K562 (cell line): ENCODE measurements around the gene CEBPB. TPM values are rescaled to one million over a fixed set of nuclear protein-coding genes. Genes with fewer than 3 reads are reported as not detected.

ENCODE experiments used
- CBX1 ChIP-seq: sonication (generic); IDR thresholded peaks from 2 replicates; pipeline ENCODE4 v1.6.1; 2016; ENCODE audit warnings: antibody characterized with exemption, low read depth, mild to moderate bottlenecking
- FOSL1 ChIP-seq: fragments of 200-800 bp; sonication (Bioruptor generic); conservative IDR thresholded peaks from 2 replicates; pipeline ENCODE4 v1.6.1; 2016; ENCODE audit warnings: missing genetic modification characterization, missing compliant biosample characterization
- MBD2 ChIP-seq: sonication (generic); IDR thresholded peaks from 2 replicates; pipeline ENCODE4 v1.6.1; 2016; ENCODE audit warnings: low read depth, borderline replicate concordance
- NFXL1 ChIP-seq: fragments of 450-650 bp; formaldehyde crosslinking; IDR thresholded peaks from 2 replicates; pipeline ENCODE4 v1.4.0; 2021; ENCODE audit warnings: mild to moderate bottlenecking
- PPARD ChIP-seq: fragments of 250-450 bp; sonication (Bioruptor Pico); IDR thresholded peaks from 2 replicates; pipeline ENCODE4 v1.8.0; 2022; ENCODE audit warnings: inconsistent platforms, mild to moderate bottlenecking, moderate library complexity
- PTTG1 ChIP-seq: fragments of 450-650 bp; IDR thresholded peaks from 2 replicates; pipeline ENCODE4 v1.6.1; 2016; ENCODE audit warnings: low read depth, mild to moderate bottlenecking, missing genetic modification characterization, missing compliant biosample characterization
- RFX7 ChIP-seq: fragments of 250-450 bp; sonication (Bioruptor Pico); IDR thresholded peaks from 2 replicates; pipeline ENCODE4 v1.5.1; 2021; ENCODE audit warnings: mild to moderate bottlenecking
- SNIP1 ChIP-seq: fragments of 450-650 bp; IDR thresholded peaks from 2 replicates; pipeline ENCODE4 v1.7.1; 2017; ENCODE audit warnings: low read depth, mild to moderate bottlenecking
- SP1 ChIP-seq: sonication (generic); formaldehyde crosslinking; IDR thresholded peaks from 2 replicates; pipeline ENCODE4 v1.8.1; 2022; ENCODE audit warnings: mild to moderate bottlenecking, missing genetic modification reagents
- polyA plus RNA-seq, 8 experiments: library from polyadenylated mRNA; depleted of rRNA in 4 of 8; stranded (reverse) in 5 of 8; unstranded in 3 of 8; fragments of >200 nt; fragmentation: Nextera tagmentation in 2 of 8; fragmentation: Illumina TruSeq in 1 of 8; extraction: Ambion mirVana in 2 of 8; extraction: Trizol in 1 of 8; gene quantifications; 2 replicates each; pipeline versions ENCODE4 v1.2.1 to v1.2.3, GENCODE V29; 2011 to 2014; ENCODE audit warnings: inconsistent platforms in 1 of 8, missing spikeins in 1 of 8
- total RNA-seq, 7 experiments: library from RNA; depleted of rRNA in 6 of 7; stranded (reverse); fragments of >200 nt in 6 of 7; fragmentation: Illumina TruSeq in 2 of 7; extraction: Trizol in 2 of 7; gene quantifications; 2 replicates each; pipeline versions ENCODE4 v1.2.1 to v1.2.3, GENCODE V29; 2011 to 2021; ENCODE audit warnings: low replicate concordance in 1 of 7
- TF ChIP-seq, protein P1 (sequence below), 2 experiments: IDR thresholded peaks in 1 of 2; conservative IDR thresholded peaks in 1 of 2; 2 replicates each; pipeline ENCODE4 v1.6.1; 2016; ENCODE audit warnings: low read depth in 2 of 2, mild to moderate bottlenecking in 1 of 2, missing compliant biosample characterization in 1 of 2, missing genetic modification characterization in 1 of 2, moderate library complexity in 1 of 2
- TF ChIP-seq, protein P2 (sequence below): sonication (generic); formaldehyde crosslinking; IDR thresholded peaks from 2 replicates; pipeline ENCODE4 v1.5.0; 2020; ENCODE audit warnings: missing genetic modification reagents
- TF ChIP-seq, protein P3 (sequence below): fragments of 450-650 bp; formaldehyde crosslinking; IDR thresholded peaks from 2 replicates; pipeline ENCODE4 v1.4.0; 2020; ENCODE audit warnings: mild to moderate bottlenecking, moderate library complexity
- TF ChIP-seq, protein P4 (sequence below): sonication (generic); formaldehyde crosslinking; IDR thresholded peaks from 2 replicates; pipeline ENCODE4 v1.8.0; 2022; ENCODE audit warnings: missing genetic modification reagents, mild to moderate bottlenecking, borderline replicate concordance
- TF ChIP-seq, protein P5 (sequence below): fragments of 250-450 bp; sonication (Bioruptor Pico); IDR thresholded peaks from 2 replicates; pipeline ENCODE4 v1.4.0; 2020; ENCODE audit warnings: mild to moderate bottlenecking, moderate library complexity

The CEBPB gene
- total and polyA plus RNA-seq, 9 of the 15 experiments (the other 6 are each of a cell fraction or from before 2014, with no cell fraction given): 1.2 to 72.6 (median 7.8) TPM

DNA sequence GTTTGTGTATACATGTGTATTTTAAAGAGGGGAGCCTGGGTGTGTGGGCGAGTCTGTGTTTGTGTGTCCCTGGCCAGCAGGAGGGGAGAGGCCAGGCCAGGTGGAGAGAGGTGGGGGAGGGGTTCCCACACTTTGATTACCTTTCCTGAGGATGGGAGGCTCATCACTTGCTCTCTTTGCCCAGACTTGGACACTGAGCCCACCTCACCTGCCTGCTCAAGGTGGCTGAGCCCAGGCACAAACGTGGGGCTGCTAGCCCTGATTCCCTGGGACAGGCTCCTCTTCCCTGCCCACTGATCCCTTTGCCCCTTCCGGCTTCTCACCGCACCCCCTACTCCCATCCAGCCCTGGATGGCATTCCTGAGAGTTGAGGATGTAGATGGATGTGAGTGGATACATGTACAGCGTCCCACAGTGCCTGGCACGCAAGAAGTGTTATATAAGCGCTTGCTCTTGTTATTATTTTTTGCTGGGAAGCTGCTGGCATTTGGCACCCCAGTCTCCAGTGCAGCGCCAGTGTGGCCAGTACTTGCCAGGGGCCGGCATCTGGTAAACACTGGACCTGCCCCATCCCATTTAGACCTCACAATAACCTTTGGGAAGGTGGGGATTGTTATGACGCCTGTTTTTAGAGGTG is 2.7 kb downstream of the CEBPB start (continued):
- TF ChIP-seq, protein P1, sequence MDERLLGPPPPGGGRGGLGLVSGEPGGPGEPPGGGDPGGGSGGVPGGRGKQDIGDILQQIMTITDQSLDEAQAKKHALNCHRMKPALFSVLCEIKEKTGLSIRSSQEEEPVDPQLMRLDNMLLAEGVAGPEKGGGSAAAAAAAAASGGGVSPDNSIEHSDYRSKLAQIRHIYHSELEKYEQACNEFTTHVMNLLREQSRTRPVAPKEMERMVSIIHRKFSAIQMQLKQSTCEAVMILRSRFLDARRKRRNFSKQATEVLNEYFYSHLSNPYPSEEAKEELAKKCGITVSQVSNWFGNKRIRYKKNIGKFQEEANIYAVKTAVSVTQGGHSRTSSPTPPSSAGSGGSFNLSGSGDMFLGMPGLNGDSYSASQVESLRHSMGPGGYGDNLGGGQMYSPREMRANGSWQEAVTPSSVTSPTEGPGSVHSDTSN (CRISPR knock-in tag; IDR thresholded peaks at IDR 0.05; ENCODE audit: low read depth): no peak
- TF ChIP-seq, protein P1 (tag; conservative IDR thresholded peaks at IDR 0.05; ENCODE audit: low read depth): no peak
- no peak for TF ChIP-seq SNIP1
- TF ChIP-seq, protein P2, sequence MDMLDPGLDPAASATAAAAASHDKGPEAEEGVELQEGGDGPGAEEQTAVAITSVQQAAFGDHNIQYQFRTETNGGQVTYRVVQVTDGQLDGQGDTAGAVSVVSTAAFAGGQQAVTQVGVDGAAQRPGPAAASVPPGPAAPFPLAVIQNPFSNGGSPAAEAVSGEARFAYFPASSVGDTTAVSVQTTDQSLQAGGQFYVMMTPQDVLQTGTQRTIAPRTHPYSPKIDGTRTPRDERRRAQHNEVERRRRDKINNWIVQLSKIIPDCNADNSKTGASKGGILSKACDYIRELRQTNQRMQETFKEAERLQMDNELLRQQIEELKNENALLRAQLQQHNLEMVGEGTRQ (CRISPR knock-in tag): no peak
- no peak for TF ChIP-seq RFX7 (CRISPR knock-in tag)
- TF ChIP-seq PPARD: no peak
- TF ChIP-seq MBD2: no peak
- no peak for TF ChIP-seq FOSL1
- TF ChIP-seq, protein P3, sequence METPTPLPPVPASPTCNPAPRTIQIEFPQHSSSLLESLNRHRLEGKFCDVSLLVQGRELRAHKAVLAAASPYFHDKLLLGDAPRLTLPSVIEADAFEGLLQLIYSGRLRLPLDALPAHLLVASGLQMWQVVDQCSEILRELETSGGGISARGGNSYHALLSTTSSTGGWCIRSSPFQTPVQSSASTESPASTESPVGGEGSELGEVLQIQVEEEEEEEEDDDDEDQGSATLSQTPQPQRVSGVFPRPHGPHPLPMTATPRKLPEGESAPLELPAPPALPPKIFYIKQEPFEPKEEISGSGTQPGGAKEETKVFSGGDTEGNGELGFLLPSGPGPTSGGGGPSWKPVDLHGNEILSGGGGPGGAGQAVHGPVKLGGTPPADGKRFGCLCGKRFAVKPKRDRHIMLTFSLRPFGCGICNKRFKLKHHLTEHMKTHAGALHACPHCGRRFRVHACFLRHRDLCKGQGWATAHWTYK (CRISPR knock-in tag): peak; percentile 37; the same call in 1 of the 2 replicates
- no peak for TF ChIP-seq NFXL1 (CRISPR knock-in tag)
- no peak for TF ChIP-seq PTTG1 (tag)
- no peak for TF ChIP-seq CBX1
- TF ChIP-seq, protein P4, sequence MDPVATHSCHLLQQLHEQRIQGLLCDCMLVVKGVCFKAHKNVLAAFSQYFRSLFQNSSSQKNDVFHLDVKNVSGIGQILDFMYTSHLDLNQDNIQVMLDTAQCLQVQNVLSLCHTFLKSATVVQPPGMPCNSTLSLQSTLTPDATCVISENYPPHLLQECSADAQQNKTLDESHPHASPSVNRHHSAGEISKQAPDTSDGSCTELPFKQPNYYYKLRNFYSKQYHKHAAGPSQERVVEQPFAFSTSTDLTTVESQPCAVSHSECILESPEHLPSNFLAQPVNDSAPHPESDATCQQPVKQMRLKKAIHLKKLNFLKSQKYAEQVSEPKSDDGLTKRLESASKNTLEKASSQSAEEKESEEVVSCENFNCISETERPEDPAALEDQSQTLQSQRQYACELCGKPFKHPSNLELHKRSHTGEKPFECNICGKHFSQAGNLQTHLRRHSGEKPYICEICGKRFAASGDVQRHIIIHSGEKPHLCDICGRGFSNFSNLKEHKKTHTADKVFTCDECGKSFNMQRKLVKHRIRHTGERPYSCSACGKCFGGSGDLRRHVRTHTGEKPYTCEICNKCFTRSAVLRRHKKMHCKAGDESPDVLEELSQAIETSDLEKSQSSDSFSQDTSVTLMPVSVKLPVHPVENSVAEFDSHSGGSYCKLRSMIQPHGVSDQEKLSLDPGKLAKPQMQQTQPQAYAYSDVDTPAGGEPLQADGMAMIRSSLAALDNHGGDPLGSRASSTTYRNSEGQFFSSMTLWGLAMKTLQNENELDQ: 0 out of 2 replicates have a peak, but pooled peaks have one; percentile 27
- TF ChIP-seq SP1 (CRISPR knock-in tag): peak; percentile 70; the same call in 1 of the 2 replicates
- TF ChIP-seq, protein P5, sequence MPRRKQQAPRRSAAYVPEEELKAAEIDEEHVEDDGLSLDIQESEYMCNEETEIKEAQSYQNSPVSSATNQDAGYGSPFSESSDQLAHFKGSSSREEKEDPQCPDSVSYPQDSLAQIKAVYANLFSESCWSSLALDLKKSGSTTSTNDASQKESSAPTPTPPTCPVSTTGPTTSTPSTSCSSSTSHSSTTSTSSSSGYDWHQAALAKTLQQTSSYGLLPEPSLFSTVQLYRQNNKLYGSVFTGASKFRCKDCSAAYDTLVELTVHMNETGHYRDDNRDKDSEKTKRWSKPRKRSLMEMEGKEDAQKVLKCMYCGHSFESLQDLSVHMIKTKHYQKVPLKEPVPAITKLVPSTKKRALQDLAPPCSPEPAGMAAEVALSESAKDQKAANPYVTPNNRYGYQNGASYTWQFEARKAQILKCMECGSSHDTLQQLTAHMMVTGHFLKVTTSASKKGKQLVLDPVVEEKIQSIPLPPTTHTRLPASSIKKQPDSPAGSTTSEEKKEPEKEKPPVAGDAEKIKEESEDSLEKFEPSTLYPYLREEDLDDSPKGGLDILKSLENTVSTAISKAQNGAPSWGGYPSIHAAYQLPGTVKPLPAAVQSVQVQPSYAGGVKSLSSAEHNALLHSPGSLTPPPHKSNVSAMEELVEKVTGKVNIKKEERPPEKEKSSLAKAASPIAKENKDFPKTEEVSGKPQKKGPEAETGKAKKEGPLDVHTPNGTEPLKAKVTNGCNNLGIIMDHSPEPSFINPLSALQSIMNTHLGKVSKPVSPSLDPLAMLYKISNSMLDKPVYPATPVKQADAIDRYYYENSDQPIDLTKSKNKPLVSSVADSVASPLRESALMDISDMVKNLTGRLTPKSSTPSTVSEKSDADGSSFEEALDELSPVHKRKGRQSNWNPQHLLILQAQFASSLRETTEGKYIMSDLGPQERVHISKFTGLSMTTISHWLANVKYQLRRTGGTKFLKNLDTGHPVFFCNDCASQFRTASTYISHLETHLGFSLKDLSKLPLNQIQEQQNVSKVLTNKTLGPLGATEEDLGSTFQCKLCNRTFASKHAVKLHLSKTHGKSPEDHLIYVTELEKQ: no peak
